GM12878 (cell line): ENCODE measurements around the gene STOML3. TPM values are rescaled to one million over a fixed set of nuclear protein-coding genes. Genes with fewer than 3 reads are reported as not detected.

Experiments
- ATAC-seq: fragments of 200-7000 bp; cut with Tn5 transposase; 3 replicates; pipeline ENCODE4 v1.9.1; 2020; ENCODE audit warnings: mild to moderate bottlenecking, moderate library complexity
- BruUV-seq: library from RNA; stranded (reverse); fragments of 400-500 nt; replicated peaks from 2 replicates; lab custom pipeline; 2021; lab: Mats Ljungman, UMichigan
- CTCF ChIA-PET: fragments of 300-600 bp; sonication (Branson Sonifier 250); formaldehyde crosslinking; extraction: SDS; loops from one replicate; lab custom pipeline; 2021; ENCODE audit warnings: inconsistent platforms; lab: Yijun Ruan, JAX
- POLR2A ChIA-PET: fragments of 350-600 bp; formaldehyde crosslinking; extraction: SDS; loops from one replicate; lab custom pipeline; 2021; ENCODE audit warnings: inconsistent platforms; lab: Charles Lee
- RAD21 ChIA-PET: fragments of 300-600 bp; sonication (Branson Sonifier 250); formaldehyde crosslinking; loops from one replicate; lab custom pipeline; 2023; ENCODE audit warnings: antibody characterized with exemption; ENCODE audit not compliant: unreplicated experiment; lab: Charles Lee
- SMC1A ChIA-PET: fragments of 300-600 bp; sonication (Branson Sonifier 250); formaldehyde crosslinking; loops from one replicate; lab custom pipeline; 2023; ENCODE audit not compliant: unreplicated experiment, uncharacterized antibody; lab: Charles Lee
- DNase-seq: peaks from one replicate; pipeline ENCODE4 v3.0.0-alpha.2; 2011; ENCODE audit warnings: low read depth, low spot score
- FAIRE-seq: peaks from 3 replicates; lab custom pipeline; 2011; peaks lifted over from hg19 to GRCh38; lab: Jason Lieb, UNC
- H2AFZ ChIP-seq: 2 replicates; pipeline ENCODE4 v1.6.0; 2011; ENCODE audit warnings: low read depth, low read length, control low read depth; ENCODE audit not compliant: control insufficient read depth
- H3K27ac ChIP-seq: 2 replicates; pipeline ENCODE4 v1.5.1; 2011; ENCODE audit warnings: control low read depth; ENCODE audit not compliant: control insufficient read depth, insufficient read depth
- H3K27me3 ChIP-seq, 2 experiments: replicated peaks in 1 of 2; 2 replicates each; pipeline versions ENCODE4 v1.6.0 to v1.6.1; 2011; ENCODE audit warnings: low read length in 1 of 2; ENCODE audit not compliant: control insufficient read depth in 2 of 2, insufficient read depth in 2 of 2
- H3K36me3 ChIP-seq, 2 experiments: 2 replicates each; pipeline ENCODE4 v1.5.1; 2011; ENCODE audit warnings: low read length in 1 of 2; ENCODE audit not compliant: control insufficient read depth in 2 of 2, insufficient read depth in 2 of 2
- H3K4me1 ChIP-seq: 2 replicates; pipeline ENCODE4 v1.6.1; 2011; ENCODE audit warnings: mild to moderate bottlenecking, low read length, moderate library complexity, mixed read lengths; ENCODE audit not compliant: control insufficient read depth, insufficient read depth
- H3K4me2 ChIP-seq: 2 replicates; pipeline ENCODE4 v1.6.0; 2011; ENCODE audit warnings: control low read depth; ENCODE audit not compliant: control insufficient read depth, insufficient read depth
- H3K4me3 ChIP-seq: fragments of 200-600 bp; sonication (generic); 2 replicates; pipeline ENCODE4 v1.5.1; 2016
- H3K79me2 ChIP-seq: 2 replicates; pipeline ENCODE4 v1.6.0; 2011; ENCODE audit warnings: low read length; ENCODE audit not compliant: control insufficient read depth, insufficient read depth
- H3K9ac ChIP-seq: 2 replicates; pipeline ENCODE4 v1.8.0; 2011; ENCODE audit warnings: low read length, control low read depth, mixed read lengths; ENCODE audit not compliant: control insufficient read depth, insufficient read depth
- H3K9me3 ChIP-seq: replicated peaks from 3 replicates; pipeline ENCODE4 v1.5.1; 2011; ENCODE audit warnings: mild to moderate bottlenecking, low read length; ENCODE audit not compliant: control insufficient read depth, insufficient read depth
- H4K20me1 ChIP-seq: 2 replicates; pipeline ENCODE4 v1.6.0; 2011; ENCODE audit not compliant: control insufficient read depth, insufficient read depth
- BHLHE40 ChIP-seq, 2 experiments: fragments of 450-650 bp in 1 of 2; IDR thresholded peaks; 2 replicates each; pipeline ENCODE4 v1.6.1; 2011 to 2017; ENCODE audit warnings: low read depth in 2 of 2, borderline replicate concordance in 1 of 2, improper control_type of control experiment in 1 of 2, low read length in 1 of 2, mild to moderate bottlenecking in 1 of 2
- CBX3 ChIP-seq: fragments of 200-600 bp; sonication (generic); IDR thresholded peaks from 2 replicates; pipeline ENCODE4 v1.6.1; 2016; ENCODE audit warnings: low read depth, borderline replicate concordance
- CHD2 ChIP-seq: IDR thresholded peaks from 2 replicates; pipeline ENCODE4 v1.6.1; 2011; ENCODE audit warnings: low read depth, low read length, improper control_type of control experiment, borderline replicate concordance
- ESRRA ChIP-seq: IDR thresholded peaks from 2 replicates; pipeline ENCODE4 v1.6.1; 2012; ENCODE audit warnings: mild to moderate bottlenecking, low read length, improper control_type of control experiment
- GATAD2B ChIP-seq: fragments of 450-650 bp; conservative IDR thresholded peaks from 2 replicates; pipeline ENCODE4 v1.6.1; 2017; ENCODE audit warnings: low read depth, mild to moderate bottlenecking, moderate library complexity
- HDAC6 ChIP-seq: fragments of 200-600 bp; sonication (generic); IDR thresholded peaks from one replicate; pipeline ENCODE4 v1.8.0; 2017; ENCODE audit warnings: antibody characterized with exemption; ENCODE audit not compliant: unreplicated experiment
- KAT2A ChIP-seq: conservative IDR thresholded peaks from 2 replicates; pipeline ENCODE4 v1.6.1; 2011; ENCODE audit warnings: low read depth, low read length; ENCODE audit not compliant: control insufficient read depth
- KDM1A ChIP-seq: fragments of 200-600 bp; sonication (generic); IDR thresholded peaks from 2 replicates; pipeline ENCODE4 v1.6.1; 2016; ENCODE audit warnings: borderline replicate concordance
- NFIC ChIP-seq: IDR thresholded peaks from 2 replicates; pipeline ENCODE4 v1.6.1; 2012; ENCODE audit warnings: low read depth, mild to moderate bottlenecking, inconsistent platforms, low read length, moderate library complexity
- NFYB ChIP-seq: IDR thresholded peaks from 2 replicates; pipeline ENCODE4 v1.6.1; 2011; ENCODE audit warnings: low read depth, mild to moderate bottlenecking, low read length, improper control_type of control experiment, moderate library complexity; ENCODE audit not compliant: insufficient read depth
- PAX8 ChIP-seq: fragments of 450-650 bp; IDR thresholded peaks from 2 replicates; pipeline ENCODE4 v1.6.1; 2017; ENCODE audit warnings: mild to moderate bottlenecking, moderate library complexity
- RAD21 ChIP-seq: IDR thresholded peaks from 2 replicates; pipeline ENCODE4 v1.6.1; 2011; ENCODE audit warnings: mild to moderate bottlenecking, low read depth, low read length, moderate library complexity; ENCODE audit not compliant: insufficient read depth
- RCOR1 ChIP-seq: conservative IDR thresholded peaks from 2 replicates; pipeline ENCODE4 v1.6.1; 2012; ENCODE audit warnings: low read depth, low read length, improper control_type of control experiment
- SMC3 ChIP-seq: IDR thresholded peaks from 2 replicates; pipeline ENCODE4 v1.6.1; 2011; ENCODE audit warnings: low read length, improper control_type of control experiment, borderline replicate concordance
- SRF ChIP-seq, 2 experiments: IDR thresholded peaks; 2 replicates each; pipeline ENCODE4 v1.6.1; 2011; ENCODE audit warnings: low read depth in 2 of 2, low read length in 2 of 2, mild to moderate bottlenecking in 1 of 2, moderate library complexity in 1 of 2
- STAT3 ChIP-seq: IDR thresholded peaks from 2 replicates; pipeline ENCODE4 v1.6.1; 2011; ENCODE audit warnings: low read depth, low read length, improper control_type of control experiment
- ZNF274 ChIP-seq: IDR thresholded peaks from one replicate; pipeline ENCODE4 v1.8.0; 2011; ENCODE audit not compliant: insufficient read length, insufficient read depth
- ZNF622 ChIP-seq: fragments of 450-650 bp; IDR thresholded peaks from 2 replicates; pipeline ENCODE4 v1.6.1; 2017; ENCODE audit warnings: mild to moderate bottlenecking, inconsistent platforms
- ZZZ3 ChIP-seq: IDR thresholded peaks from 2 replicates; pipeline ENCODE4 v1.6.1; 2011; ENCODE audit warnings: low read depth; ENCODE audit not compliant: control insufficient read depth, insufficient read length
- WGBS: methylation state at CpG from one replicate; pipeline ENCODE4 v1.1.6; 2016; ENCODE audit warnings: low lambda C conversion rate; ENCODE audit not compliant: insufficient replicate concordance, insufficient coverage; ENCODE audit errors: missing lambda C conversion rate; 5-methylcytosine and 5-hydroxymethylcytosine counted together
- in situ Hi-C: fragments of 300-500 bp; cut with MboI; formaldehyde crosslinking; loops from 9 replicates; pipeline ENCODE4 v1.14.3; 2018; ENCODE audit warnings: mixed read lengths
- intact Hi-C: fragments of 100-400 bp; cut with micrococcal nuclease; formaldehyde crosslinking; loops from one replicate; pipeline ENCODE4 v1.14.2; 2022; ENCODE audit not compliant: unreplicated experiment
- polyA plus RNA-seq, 11 experiments: library from polyadenylated mRNA; depleted of rRNA in 4 of 11; unstranded in 6 of 11; stranded (reverse) in 5 of 11; fragments of >200 nt; fragmentation: Nextera tagmentation in 4 of 11; fragmentation: Illumina TruSeq in 1 of 11; extraction: Ambion mirVana in 4 of 11; extraction: Trizol in 1 of 11; gene quantifications; 1 replicate in 1 of 11; 2 replicates in 10 of 11; pipeline versions ENCODE4 v1.2.1 to v1.2.3, GENCODE V29; 2011 to 2016; ENCODE audit warnings: inconsistent platforms in 2 of 11, missing spikeins in 2 of 11, low read depth in 1 of 11
- total RNA-seq, 4 experiments: library from RNA; depleted of rRNA in 3 of 4; stranded (reverse); fragments of >200 nt in 3 of 4; fragmentation: Illumina TruSeq in 1 of 4; extraction: Trizol in 1 of 4; gene quantifications; 2 replicates each; pipeline versions ENCODE4 v1.2.1 to v1.2.3, GENCODE V29; 2013 to 2021
- TF ChIP-seq, protein P1 (sequence below): fragments of 450-650 bp; IDR thresholded peaks from 2 replicates; pipeline ENCODE4 v1.6.1; 2017; ENCODE audit warnings: borderline replicate concordance
- TF ChIP-seq, protein P2 (sequence below): fragments of 150-350 bp; IDR thresholded peaks from 2 replicates; pipeline ENCODE4 v1.6.1; 2014; ENCODE audit warnings: mild to moderate bottlenecking, low read depth, low read length
- TF ChIP-seq, protein P3 (sequence below): fragments of 450-650 bp; IDR thresholded peaks from 2 replicates; pipeline ENCODE4 v1.6.1; 2017; ENCODE audit warnings: low read depth, mild to moderate bottlenecking, moderate library complexity

Gene STOML3
- total and polyA plus RNA-seq, 10 of the 15 experiments (the other 5 are each of a cell fraction or from before 2014, with no cell fraction given), result not detected

DNA sequence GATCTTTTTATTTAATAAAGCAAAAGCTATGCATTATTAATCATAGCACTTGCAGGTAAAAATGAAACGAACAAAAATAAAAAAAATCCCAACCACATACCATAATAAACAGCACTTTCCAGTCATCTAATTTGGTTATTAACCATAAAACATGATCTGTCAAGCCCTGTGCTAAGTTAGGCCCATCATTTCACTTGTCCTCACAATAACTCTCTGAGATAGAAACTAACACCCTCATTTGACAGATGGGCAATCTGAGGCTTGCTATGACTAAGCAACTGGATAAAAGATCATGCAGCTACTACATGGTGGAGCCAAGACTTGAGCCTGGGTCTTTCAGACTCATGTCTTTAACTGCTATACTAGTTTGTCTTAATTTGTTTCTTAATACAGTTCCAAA is 25.5 kb upstream of the STOML3 start:
- H3K9ac ChIP-seq, result no peak overlapping the region
- no peak for DNase-seq
- no TSS peak for BruUV-seq
- ATAC-seq, result peak; percentile 93
- no peak overlapping the region for H2AFZ ChIP-seq
- no peak for FAIRE-seq
- in situ Hi-C loops (no loop called here), intact Hi-C loops (loop anchor here (5.0 kb wide), 1 partner anchor 104 kb away; no protein-coding TSS in a partner anchor)
- RAD21 ChIA-PET, result interaction anchor here (0.9 to 1.2 kb wide), 3 partner anchors 140 to 1573 kb away, joined by 3 read pairs; no protein-coding TSS in a partner anchor
- H3K79me2 ChIP-seq, result no peaks in the 10 kb centered on the region
- H4K20me1 ChIP-seq, result no peaks in the 10 kb centered on the region
- SMC1A ChIA-PET, result interaction anchor here (0.7 to 2.4 kb wide), 6 partner anchors 10 to 249 kb away, joined by 3 to 8 read pairs (median 4); no protein-coding TSS in a partner anchor
- CTCF ChIA-PET, result interaction anchor here (0.9 to 2.5 kb wide), 13 partner anchors 11 to 600 kb away, joined by 3 to 13 read pairs (median 3); no protein-coding TSS in a partner anchor
- H3K4me1 ChIP-seq, result no peaks in the 10 kb centered on the region
- no peak overlapping the region for H3K4me3 ChIP-seq
- H3K27ac ChIP-seq, result no peak overlapping the region; the same call in 1 of the 2 replicates
- H3K27me3 ChIP-seq, result no peaks in the 10 kb centered on the region
- H3K9me3 ChIP-seq, result no peaks in the 10 kb centered on the region
- POLR2A ChIA-PET, result interaction anchor here (0.6 kb wide), 2 partner anchors 12 to 18 kb away, joined by 3 read pairs; no protein-coding TSS in a partner anchor
- peaks cover 21 to 43% of the 10 kb centered on the region in 2 experiments for H3K36me3 ChIP-seq
- 0% methylated on average over 1 of the region's 1 CpG for WGBS
- H3K4me2 ChIP-seq, result no peak overlapping the region
- TF ChIP-seq RAD21 (no peak), HDAC6 (no peak), ZNF622 (no peak), SRF (IDR thresholded peaks at IDR 0.05; ENCODE audit: low read depth in 2 of 2, low read length in 2 of 2) (no peak), ZZZ3 (no peak), RCOR1 (no peak), GATAD2B (no peak; the same call in 1 of the 2 replicates), PAX8 (no peak), KDM1A (no peak), NFYB (no peak), NFIC (no peak), SMC3 (no peak), ZNF274 (no peak), BHLHE40 (IDR thresholded peaks at IDR 0.05; ENCODE audit: borderline replicate concordance in 1 of 2, low read depth in 2 of 2, low read length in 1 of 2) (peak; percentile 25 to 29; a peak in 2 of 4 replicates), CBX3 (no peak), ESRRA (no peak), STAT3 (no peak), KAT2A (no peak), CHD2 (no peak)
- TF ChIP-seq, protein P1, sequence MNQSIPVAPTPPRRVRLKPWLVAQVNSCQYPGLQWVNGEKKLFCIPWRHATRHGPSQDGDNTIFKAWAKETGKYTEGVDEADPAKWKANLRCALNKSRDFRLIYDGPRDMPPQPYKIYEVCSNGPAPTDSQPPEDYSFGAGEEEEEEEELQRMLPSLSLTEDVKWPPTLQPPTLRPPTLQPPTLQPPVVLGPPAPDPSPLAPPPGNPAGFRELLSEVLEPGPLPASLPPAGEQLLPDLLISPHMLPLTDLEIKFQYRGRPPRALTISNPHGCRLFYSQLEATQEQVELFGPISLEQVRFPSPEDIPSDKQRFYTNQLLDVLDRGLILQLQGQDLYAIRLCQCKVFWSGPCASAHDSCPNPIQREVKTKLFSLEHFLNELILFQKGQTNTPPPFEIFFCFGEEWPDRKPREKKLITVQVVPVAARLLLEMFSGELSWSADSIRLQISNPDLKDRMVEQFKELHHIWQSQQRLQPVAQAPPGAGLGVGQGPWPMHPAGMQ, result no peak
- TF ChIP-seq, protein P2, sequence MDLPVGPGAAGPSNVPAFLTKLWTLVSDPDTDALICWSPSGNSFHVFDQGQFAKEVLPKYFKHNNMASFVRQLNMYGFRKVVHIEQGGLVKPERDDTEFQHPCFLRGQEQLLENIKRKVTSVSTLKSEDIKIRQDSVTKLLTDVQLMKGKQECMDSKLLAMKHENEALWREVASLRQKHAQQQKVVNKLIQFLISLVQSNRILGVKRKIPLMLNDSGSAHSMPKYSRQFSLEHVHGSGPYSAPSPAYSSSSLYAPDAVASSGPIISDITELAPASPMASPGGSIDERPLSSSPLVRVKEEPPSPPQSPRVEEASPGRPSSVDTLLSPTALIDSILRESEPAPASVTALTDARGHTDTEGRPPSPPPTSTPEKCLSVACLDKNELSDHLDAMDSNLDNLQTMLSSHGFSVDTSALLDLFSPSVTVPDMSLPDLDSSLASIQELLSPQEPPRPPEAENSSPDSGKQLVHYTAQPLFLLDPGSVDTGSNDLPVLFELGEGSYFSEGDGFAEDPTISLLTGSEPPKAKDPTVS, result no peak
- TF ChIP-seq, protein P3, sequence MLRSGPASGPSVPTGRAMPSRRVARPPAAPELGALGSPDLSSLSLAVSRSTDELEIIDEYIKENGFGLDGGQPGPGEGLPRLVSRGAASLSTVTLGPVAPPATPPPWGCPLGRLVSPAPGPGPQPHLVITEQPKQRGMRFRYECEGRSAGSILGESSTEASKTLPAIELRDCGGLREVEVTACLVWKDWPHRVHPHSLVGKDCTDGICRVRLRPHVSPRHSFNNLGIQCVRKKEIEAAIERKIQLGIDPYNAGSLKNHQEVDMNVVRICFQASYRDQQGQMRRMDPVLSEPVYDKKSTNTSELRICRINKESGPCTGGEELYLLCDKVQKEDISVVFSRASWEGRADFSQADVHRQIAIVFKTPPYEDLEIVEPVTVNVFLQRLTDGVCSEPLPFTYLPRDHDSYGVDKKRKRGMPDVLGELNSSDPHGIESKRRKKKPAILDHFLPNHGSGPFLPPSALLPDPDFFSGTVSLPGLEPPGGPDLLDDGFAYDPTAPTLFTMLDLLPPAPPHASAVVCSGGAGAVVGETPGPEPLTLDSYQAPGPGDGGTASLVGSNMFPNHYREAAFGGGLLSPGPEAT, result peak; percentile 38; the same call in 1 of the 2 replicates
